Measurements from ENCODE around the gene EXT2. TPM values are rescaled to one million over a fixed set of nuclear protein-coding genes. Genes with fewer than 3 reads are reported as not detected.

Gene EXT2
- total RNA-seq, 3 donors from 2014 or later (not counting 1 experiment from before 2014, with no cell fraction given), result 44.2 to 50.3 (median 45.8) TPM

- Mint-ChIP-seq H3K4me1 (no peaks in the 10 kb centered on the region), H3K27me3 (ENCODE audit: low read depth in 2 of 2) (peaks cover 2 to 6% of the 10 kb centered on the region in 2 donors), H3K36me3 (no peaks in the 10 kb centered on the region), H3K4me3 (no peak overlapping the region), H3K27ac (no peak overlapping the region), H3K9me3 (no peaks in the 10 kb centered on the region)
- no peak for ATAC-seq
- Histone ChIP-seq H3K4me1 (ENCODE audit: control insufficient read depth, insufficient read depth, low read length) (no peaks in the 10 kb centered on the region), H3K27me3 (ENCODE audit: control insufficient read depth, insufficient read depth, low read length) (no peaks in the 10 kb centered on the region), H3K9me3 (ENCODE audit: control insufficient read depth, insufficient read depth, low read length) (no peaks in the 10 kb centered on the region), H3K36me3 (ENCODE audit: control insufficient read depth, insufficient read depth, low read length) (no peaks in the 10 kb centered on the region), H3K27ac (ENCODE audit: low read length) (no peak overlapping the region), H3K4me3 (ENCODE audit: low read length) (no peak overlapping the region)
- intact Hi-C loops (cut with micrococcal nuclease), result no loop called here
- TF ChIP-seq CTCF (IDR thresholded peaks at IDR 0.05), result no peak
- no peak for DNase-seq
- 87% methylated on average over 7 of the region's 7 CpGs for WGBS (ENCODE audit: insufficient coverage)
These were observed 184.8 kb downstream of the EXT2 start for GRCh38 chr11:44280257-44280656.

- no peak overlapping the region for H3K4me3 ChIP-seq (ENCODE audit: low read length)
- peaks cover 2 to 6% of the 10 kb centered on the region in 2 donors for H3K27me3 Mint-ChIP-seq (ENCODE audit: low read depth in 2 of 2)
- ATAC-seq, result no peak
- H3K36me3 ChIP-seq (ENCODE audit: control insufficient read depth, insufficient read depth, low read length), result no peaks in the 10 kb centered on the region
- no peaks in the 10 kb centered on the region for H3K9me3 Mint-ChIP-seq
- TF ChIP-seq CTCF (IDR thresholded peaks at IDR 0.05), result no peak
- H3K4me1 Mint-ChIP-seq, result no peaks in the 10 kb centered on the region
- H3K27ac Mint-ChIP-seq, result no peak overlapping the region
- 91% methylated on average over 9 of the region's 9 CpGs for WGBS (ENCODE audit: insufficient coverage)
- H3K4me1 ChIP-seq (ENCODE audit: control insufficient read depth, insufficient read depth, low read length), result no peaks in the 10 kb centered on the region
- no peak overlapping the region for H3K4me3 Mint-ChIP-seq
- intact Hi-C loops (cut with micrococcal nuclease), result no loop called here
- no peak for DNase-seq
- no peaks in the 10 kb centered on the region for H3K36me3 Mint-ChIP-seq
- H3K27ac ChIP-seq (ENCODE audit: low read length), result no peak overlapping the region
- H3K27me3 ChIP-seq (ENCODE audit: control insufficient read depth, insufficient read depth, low read length), result no peaks in the 10 kb centered on the region
- H3K9me3 ChIP-seq (ENCODE audit: control insufficient read depth, insufficient read depth, low read length), result no peaks in the 10 kb centered on the region
These were observed 185.7 kb downstream of the EXT2 start for GRCh38 chr11:44281151-44281550.

GRCh38 chr11:44282620-44283019 lies 187.1 kb downstream of the EXT2 start:
- H3K36me3 Mint-ChIP-seq, result no peaks in the 10 kb centered on the region
- intact Hi-C loops (cut with micrococcal nuclease), result no loop called here
- Histone ChIP-seq H3K27me3 (ENCODE audit: control insufficient read depth, insufficient read depth, low read length) (no peaks in the 10 kb centered on the region), H3K36me3 (ENCODE audit: control insufficient read depth, insufficient read depth, low read length) (no peaks in the 10 kb centered on the region), H3K4me1 (ENCODE audit: control insufficient read depth, insufficient read depth, low read length) (no peaks in the 10 kb centered on the region), H3K9me3 (ENCODE audit: control insufficient read depth, insufficient read depth, low read length) (no peaks in the 10 kb centered on the region), H3K4me3 (ENCODE audit: low read length) (no peak overlapping the region), H3K27ac (ENCODE audit: low read length) (no peak overlapping the region)
- WGBS (ENCODE audit: insufficient coverage), result 89% methylated on average over 5 of the region's 5 CpGs
- ATAC-seq (no peak), DNase-seq (no peak)
- no peaks in the 10 kb centered on the region for H3K9me3 Mint-ChIP-seq
- no peak for TF ChIP-seq CTCF (IDR thresholded peaks at IDR 0.05)
- H3K27ac Mint-ChIP-seq, result no peak overlapping the region
- no peak overlapping the region for H3K4me3 Mint-ChIP-seq
- H3K4me1 Mint-ChIP-seq, result peaks cover 0 to 4% of the 10 kb centered on the region in 2 donors
- H3K27me3 Mint-ChIP-seq (ENCODE audit: low read depth in 2 of 2), result peaks cover 2 to 6% of the 10 kb centered on the region in 2 donors

- DNase-seq (no peak), ATAC-seq (no peak)
- intact Hi-C loops (cut with micrococcal nuclease), result loop anchor here (1.0 to 5.0 kb wide), 3 partner anchors 253 to 627 kb away; no protein-coding TSS in a partner anchor
- Histone ChIP-seq H3K4me1 (ENCODE audit: control insufficient read depth, insufficient read depth, low read length) (no peaks in the 10 kb centered on the region), H3K9me3 (ENCODE audit: control insufficient read depth, insufficient read depth, low read length) (no peaks in the 10 kb centered on the region), H3K27ac (ENCODE audit: low read length) (no peak overlapping the region), H3K4me3 (ENCODE audit: low read length) (no peak overlapping the region), H3K27me3 (ENCODE audit: control insufficient read depth, insufficient read depth, low read length) (no peaks in the 10 kb centered on the region), H3K36me3 (ENCODE audit: control insufficient read depth, insufficient read depth, low read length) (no peaks in the 10 kb centered on the region)
- H3K27ac Mint-ChIP-seq, result no peak overlapping the region
- no peak for TF ChIP-seq CTCF (IDR thresholded peaks at IDR 0.05)
- no peaks in the 10 kb centered on the region for H3K27me3 Mint-ChIP-seq (ENCODE audit: low read depth in 2 of 2)
- H3K9me3 Mint-ChIP-seq, result no peaks in the 10 kb centered on the region
- peaks cover 0 to 4% of the 10 kb centered on the region in 2 donors for H3K4me1 Mint-ChIP-seq
- WGBS (ENCODE audit: insufficient coverage), result 66% methylated on average over 2 of the region's 2 CpGs
- no peaks in the 10 kb centered on the region for H3K36me3 Mint-ChIP-seq
- no peak overlapping the region for H3K4me3 Mint-ChIP-seq
These were observed 190.3 kb downstream of the EXT2 start for GRCh38 chr11:44285756-44286155.

Measured in natural killer cell (primary cell).